A673 (cell line): Measurements from ENCODE around the gene MORC4.

Experiments
- EZH2 ChIP-seq: fragments of 200-600 bp; sonication (generic); IDR thresholded peaks from 2 replicates; pipeline ENCODE4 v1.6.1; 2017; ENCODE audit warnings: borderline replicate concordance, low read depth, mild to moderate bottlenecking, mixed read lengths, antibody characterized with exemption, low read length; ENCODE audit not compliant: poor library complexity, severe bottlenecking
- TF ChIP-seq, protein P1 (sequence below): fragments of 300-800, 200-600 bp; sonication (generic); conservative IDR thresholded peaks from 2 replicates; pipeline ENCODE4 v1.5.1; 2017; ENCODE audit warnings: low read depth, mild to moderate bottlenecking, antibody characterized with exemption, low read length, moderate library complexity, mixed read lengths

DNA sequence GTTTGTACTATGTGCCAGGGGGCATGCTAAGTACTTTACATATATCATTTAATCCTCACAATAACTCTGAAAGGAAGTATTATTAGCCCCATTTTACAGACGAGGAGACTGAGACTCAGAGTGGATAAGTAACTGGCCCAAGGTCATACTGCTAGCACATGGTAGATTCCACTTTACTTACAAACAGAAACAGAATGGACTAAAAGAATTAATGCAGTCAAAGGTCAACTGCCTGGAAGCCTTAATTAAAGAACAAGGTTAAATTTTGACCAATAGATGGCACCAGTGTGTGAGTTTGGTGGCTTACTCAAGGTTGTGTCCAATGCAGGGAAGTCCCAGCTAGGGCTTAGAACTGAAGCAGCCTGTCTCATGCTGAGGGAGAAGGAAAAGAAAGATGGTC lies 101.5 kb downstream of the MORC4 start:
- TF ChIP-seq, protein P1, sequence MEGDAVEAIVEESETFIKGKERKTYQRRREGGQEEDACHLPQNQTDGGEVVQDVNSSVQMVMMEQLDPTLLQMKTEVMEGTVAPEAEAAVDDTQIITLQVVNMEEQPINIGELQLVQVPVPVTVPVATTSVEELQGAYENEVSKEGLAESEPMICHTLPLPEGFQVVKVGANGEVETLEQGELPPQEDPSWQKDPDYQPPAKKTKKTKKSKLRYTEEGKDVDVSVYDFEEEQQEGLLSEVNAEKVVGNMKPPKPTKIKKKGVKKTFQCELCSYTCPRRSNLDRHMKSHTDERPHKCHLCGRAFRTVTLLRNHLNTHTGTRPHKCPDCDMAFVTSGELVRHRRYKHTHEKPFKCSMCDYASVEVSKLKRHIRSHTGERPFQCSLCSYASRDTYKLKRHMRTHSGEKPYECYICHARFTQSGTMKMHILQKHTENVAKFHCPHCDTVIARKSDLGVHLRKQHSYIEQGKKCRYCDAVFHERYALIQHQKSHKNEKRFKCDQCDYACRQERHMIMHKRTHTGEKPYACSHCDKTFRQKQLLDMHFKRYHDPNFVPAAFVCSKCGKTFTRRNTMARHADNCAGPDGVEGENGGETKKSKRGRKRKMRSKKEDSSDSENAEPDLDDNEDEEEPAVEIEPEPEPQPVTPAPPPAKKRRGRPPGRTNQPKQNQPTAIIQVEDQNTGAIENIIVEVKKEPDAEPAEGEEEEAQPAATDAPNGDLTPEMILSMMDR = peak; percentile 56
- no peak for TF ChIP-seq EZH2
